Glomerular endothelial cell (primary cell): Measurements from ENCODE around the gene HARBI1. TPM values are rescaled to one million over a fixed set of nuclear protein-coding genes. Genes with fewer than 3 reads are reported as not detected.

Experiments
- DNase-seq: peaks from one replicate; pipeline ENCODE4 v3.0.0-alpha.2; 2011; ENCODE audit warnings: low read depth, low spot score; ENCODE audit errors: extremely low read depth
- total RNA-seq: library from RNA; depleted of rRNA; stranded (reverse); fragments of >200 nt; gene quantifications from 2 replicates; pipeline ENCODE4 v1.2.3, GENCODE V29; 2015

The HARBI1 gene
- total RNA-seq, 1 donor from 2014 or later, result 3.6 TPM

- no peak for DNase-seq
Observed at GRCh38 chr11:46633291-46634217, 16.5 kb upstream of the HARBI1 start.

GRCh38 chr11:46632502-46632901 is 15.5 kb upstream of the HARBI1 start:
- no peak for DNase-seq

GRCh38 chr11:46631676-46632075 is 14.6 kb upstream of the HARBI1 start:
- no peak for DNase-seq

GRCh38 chr11:46630237-46630636 is 13.2 kb upstream of the HARBI1 start:
- no peak for DNase-seq

GRCh38 chr11:46628961-46629360 is 11.9 kb upstream of the HARBI1 start:
- no peak for DNase-seq

GRCh38 chr11:46625406-46625805 is 8.4 kb upstream of the HARBI1 start:
- no peak for DNase-seq

GRCh38 chr11:46618837-46619236 is 1.8 kb upstream of the HARBI1 start:
- DNase-seq, result no peak

GRCh38 chr11:46617972-46618314 is 916 bp upstream of the HARBI1 start:
- DNase-seq, result no peak

GRCh38 chr11:46616551-46617133 is 385 bp downstream of the HARBI1 start:
- DNase-seq, result no peak

GRCh38 chr11:46615756-46616155 is 1.3 kb downstream of the HARBI1 start:
- DNase-seq, result no peak

GRCh38 chr11:46612326-46612725 is 4.7 kb downstream of the HARBI1 start:
- DNase-seq, result no peak

GRCh38 chr11:46611526-46612304 is 5.3 kb downstream of the HARBI1 start:
- no peak for DNase-seq

- DNase-seq, result no peak
Observed at GRCh38 chr11:46609386-46609785, 7.6 kb downstream of the HARBI1 start.

- no peak for DNase-seq
Observed at GRCh38 chr11:46607516-46607915, 9.5 kb downstream of the HARBI1 start.

GRCh38 chr11:46604796-46605195 is 12.2 kb downstream of the HARBI1 start:
- DNase-seq, result no peak

- DNase-seq, result no peak
Observed at GRCh38 chr11:46603704-46604308, 13.2 kb downstream of the HARBI1 start.

GRCh38 chr11:46601129-46601528 is 15.9 kb downstream of the HARBI1 start:
- DNase-seq, result no peak

- DNase-seq, result no peak
Observed at GRCh38 chr11:46600194-46600960, 16.6 kb downstream of the HARBI1 start.

GRCh38 chr11:46599340-46600193 is 17.5 kb downstream of the HARBI1 start:
- no peak for DNase-seq
